ENCODE results near the gene TNFRSF19. TPM values are rescaled to one million over a fixed set of nuclear protein-coding genes. Genes with fewer than 3 reads are reported as not detected.
A peak's percentile ranks its signal among the peaks of the same experiment; 100 is the strongest.

The TNFRSF19 gene
- total and polyA plus RNA-seq, 2 of the 13 experiments (the other 11 are each of a cell fraction or from before 2014, with no cell fraction given): 75.3 to 77.7 TPM

GRCh38 chr13:23666582-23666981, 96.4 kb downstream of the TNFRSF19 start:
- Histone ChIP-seq H3K4me2 (ENCODE audit: low read depth, low read length) (no peak overlapping the region), H2AFZ (ENCODE audit: low read length) (no peak overlapping the region), H3K27me3 (ENCODE audit: control insufficient read depth in 1 of 2, insufficient read depth in 2 of 2, low read length in 2 of 2) (no peaks in the 10 kb centered on the region), H4K20me1 (ENCODE audit: insufficient read depth, low read length) (no peaks in the 10 kb centered on the region), H3K9ac (ENCODE audit: insufficient read depth, low read depth, low read length) (no peak overlapping the region), H3K79me2 (ENCODE audit: insufficient read depth, low read length) (peaks cover 8% of the 10 kb centered on the region), H3K27ac (ENCODE audit: extremely low read length, insufficient read depth, low read length) (no peak overlapping the region), H3K4me3 (replicated peaks in 1 of 3; ENCODE audit: insufficient read depth in 1 of 3, low read depth in 2 of 3, low read length in 3 of 3) (no peak overlapping the region), H3K36me3 (replicated peaks in 1 of 2; ENCODE audit: control insufficient read depth in 1 of 2, insufficient read depth in 2 of 2, low read length in 2 of 2) (peaks cover 26 to 62% of the 10 kb centered on the region in 2 experiments), H3K4me1 (ENCODE audit: insufficient read depth, low read length) (no peaks in the 10 kb centered on the region), H3K9me3 (ENCODE audit: low read length) (no peaks in the 10 kb centered on the region)
- no TSS peak for BruUV-seq (replicated peaks)
- ChIA-PET POLR2A (interaction anchor here (1.5 kb wide), 1 partner anchor 12 kb away, joined by 5 read pairs; no protein-coding TSS in a partner anchor), CTCF (ENCODE audit: low intra/inter-chr PET ratio, low total read pairs) (no interaction called here)
- 93% methylated on average over 8 of the region's 8 CpGs for WGBS (ENCODE audit: low lambda C conversion rate)
- in situ Hi-C loops (cut with HindIII; ENCODE audit: extremely low pct_ligation_motif_present, low pct_unique_long_range_greater_than_20kb) (no loop called here), intact Hi-C loops (cut with micrococcal nuclease; ENCODE audit: unreplicated experiment) (no loop called here)
- no peak for ATAC-seq
- TF ChIP-seq HDAC1 (CRISPR knock-in tag; IDR thresholded peaks at IDR 0.05) (no peak), ZNF703 (CRISPR knock-in tag; IDR thresholded peaks at IDR 0.05; ENCODE audit: borderline replicate concordance) (no peak), ZBTB33 (CRISPR knock-in tag; IDR thresholded peaks at IDR 0.05) (0 out of 2 replicates have a peak, but pooled peaks have one; percentile 35), SP4 (CRISPR knock-in tag; IDR thresholded peaks at IDR 0.05) (no peak)
- no peak for DNase-seq (ENCODE audit: low spot score)
- no peak for FAIRE-seq

GRCh38 chr13:23667750-23668149, 97.5 kb downstream of the TNFRSF19 start:
- in situ Hi-C loops (cut with HindIII; ENCODE audit: extremely low pct_ligation_motif_present, low pct_unique_long_range_greater_than_20kb) (no loop called here), intact Hi-C loops (cut with micrococcal nuclease; ENCODE audit: unreplicated experiment) (no loop called here)
- Histone ChIP-seq H2AFZ (ENCODE audit: low read length) (no peak overlapping the region), H3K27me3 (ENCODE audit: control insufficient read depth in 1 of 2, insufficient read depth in 2 of 2, low read length in 2 of 2) (no peaks in the 10 kb centered on the region), H3K27ac (ENCODE audit: extremely low read length, insufficient read depth, low read length) (no peak overlapping the region), H3K36me3 (replicated peaks in 1 of 2; ENCODE audit: control insufficient read depth in 1 of 2, insufficient read depth in 2 of 2, low read length in 2 of 2) (peaks cover 28 to 66% of the 10 kb centered on the region in 2 experiments), H3K9ac (ENCODE audit: insufficient read depth, low read depth, low read length) (no peak overlapping the region), H3K4me1 (ENCODE audit: insufficient read depth, low read length) (no peaks in the 10 kb centered on the region), H4K20me1 (ENCODE audit: insufficient read depth, low read length) (no peaks in the 10 kb centered on the region), H3K4me3 (replicated peaks in 1 of 3; ENCODE audit: insufficient read depth in 1 of 3, low read depth in 2 of 3, low read length in 3 of 3) (no peak overlapping the region), H3K9me3 (ENCODE audit: low read length) (no peaks in the 10 kb centered on the region), H3K79me2 (ENCODE audit: insufficient read depth, low read length) (peaks cover 2% of the 10 kb centered on the region), H3K4me2 (ENCODE audit: low read depth, low read length) (no peak overlapping the region)
- ATAC-seq (peak; percentile 64; the same call in 2 of the 3 replicates), DNase-seq (ENCODE audit: low spot score) (no peak), FAIRE-seq (no peak)
- TF ChIP-seq AGO1 (IDR thresholded peaks at IDR 0.05; ENCODE audit: low read depth, low read length, poor library complexity, severe bottlenecking) (no peak), CTCF (CRISPR knock-in tag; IDR thresholded peaks at IDR 0.05) (peak; percentile 41)
- CTCF ChIA-PET (ENCODE audit: low intra/inter-chr PET ratio, low total read pairs): no interaction called here
- no TSS peak for BruUV-seq (replicated peaks)
- 92% methylated on average over 6 of the region's 6 CpGs for WGBS (ENCODE audit: low lambda C conversion rate)
- POLR2A ChIA-PET: interaction anchor here (1.5 kb wide), 1 partner anchor 13 kb away, joined by 5 read pairs; no protein-coding TSS in a partner anchor
